Measurements from ENCODE around the gene THRB. TPM values are rescaled to one million over a fixed set of nuclear protein-coding genes. Genes with fewer than 3 reads are reported as not detected.
"Not testable (repeated sequence)": the region's sequence is repeated elsewhere in the genome, so short reads cannot be mapped to it uniquely, and the experiment has no call there.

The THRB gene
- total and polyA plus RNA-seq, 8 donors, result 3.6 to 47.3 (median 14.5) TPM

DNA sequence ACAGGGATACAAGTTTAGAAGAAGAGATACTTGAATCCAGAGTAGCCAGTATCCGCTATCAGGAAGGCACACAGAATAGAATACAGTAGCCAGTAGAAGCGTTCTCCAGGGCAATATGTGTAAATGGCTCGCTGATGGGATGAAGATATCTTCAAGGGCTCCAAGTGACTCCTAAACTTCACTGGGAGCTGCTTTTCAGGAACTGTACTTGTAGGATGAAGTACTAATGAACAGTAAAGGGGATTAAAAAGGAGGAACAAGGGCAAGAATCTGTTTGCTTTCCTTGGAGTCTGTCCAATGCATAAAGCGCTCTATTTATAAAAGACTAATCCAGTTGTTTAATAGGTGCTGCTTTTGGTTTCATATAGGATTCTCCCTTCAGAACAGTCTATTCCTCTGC lies 78.4 kb downstream of the THRB start:
- Histone ChIP-seq H3K27me3 (no peaks in the 10 kb centered on the region), H3K4me3 (no peak overlapping the region), H3K4me1 (peaks cover 0 to 50% (median 20%) of the 10 kb centered on the region in 4 donors), H3K9me3 (no peaks in the 10 kb centered on the region), H3K27ac (no peak overlapping the region), H3K36me3 (no peaks in the 10 kb centered on the region)
- intact Hi-C loops (cut with DNase I; ENCODE audit: low total_unique reads), result no loop called here
- no peak for DNase-seq
- no peak for TF ChIP-seq EP300 (IDR thresholded peaks at IDR 0.05)
- TF ChIP-seq, protein P1, sequence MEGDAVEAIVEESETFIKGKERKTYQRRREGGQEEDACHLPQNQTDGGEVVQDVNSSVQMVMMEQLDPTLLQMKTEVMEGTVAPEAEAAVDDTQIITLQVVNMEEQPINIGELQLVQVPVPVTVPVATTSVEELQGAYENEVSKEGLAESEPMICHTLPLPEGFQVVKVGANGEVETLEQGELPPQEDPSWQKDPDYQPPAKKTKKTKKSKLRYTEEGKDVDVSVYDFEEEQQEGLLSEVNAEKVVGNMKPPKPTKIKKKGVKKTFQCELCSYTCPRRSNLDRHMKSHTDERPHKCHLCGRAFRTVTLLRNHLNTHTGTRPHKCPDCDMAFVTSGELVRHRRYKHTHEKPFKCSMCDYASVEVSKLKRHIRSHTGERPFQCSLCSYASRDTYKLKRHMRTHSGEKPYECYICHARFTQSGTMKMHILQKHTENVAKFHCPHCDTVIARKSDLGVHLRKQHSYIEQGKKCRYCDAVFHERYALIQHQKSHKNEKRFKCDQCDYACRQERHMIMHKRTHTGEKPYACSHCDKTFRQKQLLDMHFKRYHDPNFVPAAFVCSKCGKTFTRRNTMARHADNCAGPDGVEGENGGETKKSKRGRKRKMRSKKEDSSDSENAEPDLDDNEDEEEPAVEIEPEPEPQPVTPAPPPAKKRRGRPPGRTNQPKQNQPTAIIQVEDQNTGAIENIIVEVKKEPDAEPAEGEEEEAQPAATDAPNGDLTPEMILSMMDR (IDR thresholded peaks at IDR 0.05), result no peak
- TF ChIP-seq POLR2AphosphoS5 (IDR thresholded peaks at IDR 0.05), result no peak
- no peak for TF ChIP-seq POLR2A (IDR thresholded peaks at IDR 0.05)
- WGBS, 5 donors, result 59 to 65% (median 65%) methylated on average over 4 of the region's 4 CpGs

DNA sequence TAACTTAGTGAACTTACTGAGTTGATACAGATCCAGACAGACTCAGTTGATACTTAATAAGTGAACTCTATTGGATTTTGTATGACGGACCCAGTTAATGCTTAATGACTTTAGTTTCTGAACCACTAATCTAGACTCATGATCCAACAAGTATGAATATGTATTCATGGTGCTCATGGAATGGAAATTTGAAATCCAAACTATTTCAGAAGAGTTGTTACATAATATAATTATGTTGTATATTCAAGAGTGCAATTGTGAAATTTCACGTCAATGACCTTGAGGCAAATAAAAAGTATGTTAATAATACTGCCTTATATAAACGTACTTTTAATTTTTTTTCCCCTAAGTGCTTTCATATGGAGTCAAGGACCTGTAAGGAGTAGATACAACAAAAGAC lies 78.8 kb downstream of the THRB start:
- DNase-seq, result no peak
- Histone ChIP-seq H3K27me3 (no peaks in the 10 kb centered on the region), H3K27ac (no peak overlapping the region), H3K9me3 (no peaks in the 10 kb centered on the region), H3K4me1 (peaks cover 0 to 50% (median 20%) of the 10 kb centered on the region in 4 donors), H3K36me3 (no peaks in the 10 kb centered on the region), H3K4me3 (no peak overlapping the region)
- TF ChIP-seq EP300 (IDR thresholded peaks at IDR 0.05) (no peak), POLR2A (IDR thresholded peaks at IDR 0.05) (no peak), POLR2AphosphoS5 (IDR thresholded peaks at IDR 0.05) (no peak)
- TF ChIP-seq, protein P1 (IDR thresholded peaks at IDR 0.05), result no peak
- intact Hi-C loops (cut with DNase I; ENCODE audit: low total_unique reads), result no loop called here
- WGBS, 5 donors, result 74 to 86% (median 85%) methylated on average over 3 of the region's 3 CpGs

DNA sequence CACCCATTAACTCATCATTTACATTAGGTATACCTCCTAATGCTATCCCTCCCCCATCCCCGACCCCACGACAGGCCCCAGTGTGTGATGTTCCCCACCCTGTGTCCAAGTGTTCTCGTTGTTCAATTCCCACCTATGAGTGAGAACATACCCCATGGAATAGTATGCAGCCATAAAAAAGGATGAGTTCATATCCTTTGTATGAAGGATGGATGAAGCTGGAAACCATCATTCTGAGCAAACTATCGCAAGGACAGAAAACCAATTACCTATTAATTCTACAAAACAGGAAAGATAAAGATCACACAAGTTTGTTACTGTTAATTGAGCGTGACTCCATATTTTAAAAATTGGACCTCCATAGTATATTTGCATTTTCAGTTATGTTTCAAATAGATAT lies 81.0 kb downstream of the THRB start:
- H3K4me1 ChIP-seq, result peaks cover 0 to 33% (median 20%) of the 10 kb centered on the region in 4 donors
- H3K36me3 ChIP-seq; H3K27me3 ChIP-seq; DNase-seq; intact Hi-C loops (cut with DNase I; ENCODE audit: low total_unique reads); H3K4me3 ChIP-seq; H3K27ac ChIP-seq; H3K9me3 ChIP-seq: not testable (repeated sequence)
- 89 to 95% (median 91%) methylated on average over 5 of the region's 5 CpGs for WGBS, 5 donors

DNA sequence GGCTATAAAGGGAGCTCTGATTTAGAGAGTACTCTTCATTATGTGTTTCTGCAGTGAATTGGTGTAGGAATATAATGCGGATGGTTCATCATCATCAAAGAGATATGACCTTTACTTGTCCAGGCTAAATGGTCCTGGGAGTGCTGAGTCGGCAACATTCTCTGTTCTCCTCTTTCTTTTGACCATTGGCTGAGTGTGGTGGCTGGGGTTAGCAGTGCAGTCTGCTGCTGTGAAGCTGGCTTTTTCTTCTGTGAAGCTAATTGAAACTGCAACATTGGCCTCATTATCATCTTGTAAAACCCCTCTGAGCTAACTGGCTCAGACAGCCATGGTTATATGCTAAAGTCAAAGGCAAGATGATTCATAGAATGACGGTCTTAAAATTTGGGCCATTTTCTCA lies 83.8 kb downstream of the THRB start:
- Histone ChIP-seq H3K4me1 (peaks cover 0 to 17% (median 5%) of the 10 kb centered on the region in 4 donors), H3K4me3 (no peak overlapping the region), H3K27me3 (no peaks in the 10 kb centered on the region), H3K36me3 (no peaks in the 10 kb centered on the region), H3K9me3 (no peaks in the 10 kb centered on the region), H3K27ac (no peak overlapping the region)
- 83 to 97% (median 92%) methylated on average over 3 of the region's 3 CpGs for WGBS, 5 donors
- TF ChIP-seq POLR2AphosphoS5 (IDR thresholded peaks at IDR 0.05), result no peak
- TF ChIP-seq EP300 (IDR thresholded peaks at IDR 0.05), result no peak
- TF ChIP-seq, protein P1 (IDR thresholded peaks at IDR 0.05), result no peak
- TF ChIP-seq POLR2A (IDR thresholded peaks at IDR 0.05), result no peak
- intact Hi-C loops (cut with DNase I; ENCODE audit: low total_unique reads), result no loop called here
- no peak for DNase-seq

DNA sequence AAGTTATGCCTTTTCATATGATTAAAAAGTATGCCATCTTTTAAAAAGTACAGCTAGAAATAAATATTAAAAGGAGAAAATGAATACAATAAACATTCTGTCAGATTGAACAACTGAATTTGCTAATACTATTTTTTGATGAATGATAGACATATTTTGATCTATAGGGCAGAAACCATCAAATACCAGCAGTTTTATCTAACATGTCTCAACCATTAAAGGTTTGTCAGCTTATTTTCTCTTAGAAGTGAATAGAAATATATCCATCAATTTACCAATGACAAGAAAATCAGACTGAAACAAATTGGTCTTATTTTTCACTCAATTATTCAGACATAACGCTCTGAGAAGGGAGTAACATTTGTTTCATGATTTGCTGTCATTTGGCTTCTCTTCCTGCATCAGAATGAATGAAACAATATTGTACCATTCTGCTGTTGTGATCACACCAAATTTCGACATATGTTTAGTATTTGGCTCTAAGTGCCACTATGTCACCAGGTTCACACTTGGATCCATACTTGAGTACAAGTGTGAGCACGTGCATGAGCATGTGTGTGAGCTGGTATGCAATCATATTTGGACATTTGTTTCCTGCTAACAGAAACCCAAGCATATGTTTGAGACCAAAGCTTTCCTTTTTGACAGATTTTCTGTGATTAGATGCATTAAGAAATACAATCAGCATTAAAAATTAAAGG lies 86.5 kb downstream of the THRB start:
- Histone ChIP-seq H3K36me3 (no peaks in the 10 kb centered on the region), H3K27ac (no peak overlapping the region), H3K27me3 (no peaks in the 10 kb centered on the region), H3K9me3 (no peaks in the 10 kb centered on the region), H3K4me1 (peaks cover 0 to 7% (median 0%) of the 10 kb centered on the region in 4 donors), H3K4me3 (no peak overlapping the region)
- TF ChIP-seq, protein P1 (IDR thresholded peaks at IDR 0.05), result no peak
- TF ChIP-seq EP300 (IDR thresholded peaks at IDR 0.05) (no peak), POLR2A (IDR thresholded peaks at IDR 0.05) (no peak), POLR2AphosphoS5 (IDR thresholded peaks at IDR 0.05) (no peak)
- WGBS, 5 donors, result 54 to 59% (median 56%) methylated on average over 3 of the region's 3 CpGs
- no peak for DNase-seq
- intact Hi-C loops (cut with DNase I; ENCODE audit: low total_unique reads), result no loop called here
